ENCODE data around the gene PCDHB7. TPM values are rescaled to one million over a fixed set of nuclear protein-coding genes. Genes with fewer than 3 reads are reported as not detected.
A peak's percentile ranks its signal among the peaks of the same experiment; 100 is the strongest.
"Not testable (repeated sequence)": the region's sequence is repeated elsewhere in the genome, so short reads cannot be mapped to it uniquely, and the experiment has no call there.

The PCDHB7 gene
- polyA plus RNA-seq, 5 donors: 3.9 to 6.0 (median 4.7) TPM

- not testable (repeated sequence) for DNase-seq
These were observed 5.2 kb downstream of the PCDHB7 start, which contains the start of gene PCDHB8 for GRCh38 chr5:141177577-141178191. PCDHB8 (plus strand) TSS chr5:141177790; CDS start chr5:141178035, 245 bp downstream.

GRCh38 chr5:141179371-141179770 lies 6.9 kb downstream of the PCDHB7 start:
- DNase-seq: not testable (repeated sequence)

- not testable (repeated sequence) for DNase-seq
These were observed 7.4 kb downstream of the PCDHB7 start for GRCh38 chr5:141179876-141180275.

GRCh38 chr5:141180313-141180712 lies 7.9 kb downstream of the PCDHB7 start:
- DNase-seq: no peak

- peak; percentile 35 to 41 for DNase-seq
These were observed 9.8 kb downstream of the PCDHB7 start, which contains the start of gene PCDHB16 for GRCh38 chr5:141182248-141182647. PCDHB16 (plus strand) TSS chr5:141182387; CDS start chr5:141182560, 173 bp downstream.

GRCh38 chr5:141184117-141184855 lies 11.8 kb downstream of the PCDHB7 start:
- not testable (repeated sequence) for DNase-seq

- no peak for DNase-seq
These were observed 14.6 kb downstream of the PCDHB7 start, which contains the start of gene PCDHB9 for GRCh38 chr5:141186897-141187512. PCDHB9 (plus strand) TSS chr5:141187161; CDS start chr5:141187319, 158 bp downstream.

- DNase-seq: not testable (repeated sequence)
These were observed 16.2 kb downstream of the PCDHB7 start for GRCh38 chr5:141188682-141189081.

- DNase-seq: not testable (repeated sequence)
These were observed 16.7 kb downstream of the PCDHB7 start for GRCh38 chr5:141189131-141189530.

- no peak for DNase-seq
These were observed 19.8 kb downstream of the PCDHB7 start, which contains the start of gene PCDHB10 for GRCh38 chr5:141192110-141192725. PCDHB10 (plus strand) TSS chr5:141192353; CDS start chr5:141192553, 200 bp downstream.

GRCh38 chr5:141194332-141194731 lies 21.9 kb downstream of the PCDHB7 start:
- DNase-seq: not testable (repeated sequence)

GRCh38 chr5:141196363-141196762 lies 23.9 kb downstream of the PCDHB7 start:
- DNase-seq: no peak

GRCh38 chr5:141199359-141200235 lies 27.2 kb downstream of the PCDHB7 start, which contains the start of gene PCDHB11:
PCDHB11 (plus strand) TSS chr5:141199627; CDS start chr5:141199775, 148 bp downstream.
- no peak for DNase-seq

GRCh38 chr5:141201126-141201525 lies 28.7 kb downstream of the PCDHB7 start:
- not testable (repeated sequence) for DNase-seq

GRCh38 chr5:141201646-141202045 lies 29.2 kb downstream of the PCDHB7 start:
- not testable (repeated sequence) for DNase-seq

- peak in 1 of 2 donors; percentile 18 for DNase-seq
These were observed 36.0 kb downstream of the PCDHB7 start, which contains the start of gene PCDHB12 for GRCh38 chr5:141208478-141208877. PCDHB12 (plus strand) TSS chr5:141208719; CDS start chr5:141208908, 189 bp downstream.

GRCh38 chr5:141210281-141210680 lies 37.8 kb downstream of the PCDHB7 start:
- not testable (repeated sequence) for DNase-seq

- DNase-seq: not testable (repeated sequence)
These were observed 38.4 kb downstream of the PCDHB7 start for GRCh38 chr5:141210849-141211248.

- DNase-seq: not testable (repeated sequence)
These were observed 41.4 kb downstream of the PCDHB7 start, which contains the start of gene PCDHB13 for GRCh38 chr5:141213656-141214339. PCDHB13 (plus strand) TSS chr5:141213919; CDS start chr5:141214124, 205 bp downstream.

GRCh38 chr5:141214583-141214982 lies 42.1 kb downstream of the PCDHB7 start:
- not testable (repeated sequence) for DNase-seq
